Mesenchymal stem cell (in vitro differentiated cells and primary cell): ENCODE measurements around the gene TMEM94.

Experiments
- DNase-seq: peaks from one replicate; pipeline ENCODE4 v3.0.0-alpha.2; 2013
- H2AFZ ChIP-seq: one replicate; pipeline ENCODE4 v1.6.1; 2013; ENCODE audit warnings: low read depth, mild to moderate bottlenecking, control low read depth, inconsistent platforms, low read length, moderate library complexity
- H2AK5ac ChIP-seq: 2 replicates; pipeline ENCODE4 v1.6.1; 2013; ENCODE audit warnings: low read length, moderate library complexity, mild to moderate bottlenecking, inconsistent platforms; ENCODE audit not compliant: severe bottlenecking
- H2BK120ac ChIP-seq: one replicate; pipeline ENCODE4 v1.6.1; 2013; ENCODE audit warnings: low read depth, mild to moderate bottlenecking, inconsistent platforms, low read length, moderate library complexity
- H2BK12ac ChIP-seq, 2 experiments: one replicate each; pipeline ENCODE4 v1.6.1; 2013; ENCODE audit warnings: inconsistent platforms in 2 of 2, low read length in 2 of 2, mild to moderate bottlenecking in 2 of 2, moderate library complexity in 2 of 2, control low read depth in 1 of 2
- H2BK15ac ChIP-seq: one replicate; pipeline ENCODE4 v1.6.1; 2013; ENCODE audit warnings: mild to moderate bottlenecking, low read depth, inconsistent platforms; ENCODE audit not compliant: poor library complexity, severe bottlenecking
- H2BK5ac ChIP-seq: 2 replicates; pipeline ENCODE4 v1.6.1; 2013; ENCODE audit warnings: low read depth, mild to moderate bottlenecking, low read length, control low read depth, inconsistent platforms; ENCODE audit not compliant: poor library complexity, severe bottlenecking
- H3K14ac ChIP-seq, 2 experiments: one replicate each; pipeline ENCODE4 v1.6.1; 2013; ENCODE audit warnings: inconsistent platforms in 2 of 2, low read length in 2 of 2, control low read depth in 1 of 2, mild to moderate bottlenecking in 1 of 2, moderate library complexity in 1 of 2
- H3K18ac ChIP-seq, 2 experiments: one replicate each; pipeline ENCODE4 v1.6.1; 2013; ENCODE audit warnings: inconsistent platforms in 2 of 2, low read length in 2 of 2, control low read depth in 1 of 2, low read depth in 1 of 2, mild to moderate bottlenecking in 1 of 2
- H3K23ac ChIP-seq, 2 experiments: one replicate each; pipeline ENCODE4 v1.6.1; 2013; ENCODE audit warnings: inconsistent platforms in 2 of 2, low read length in 2 of 2, mild to moderate bottlenecking in 2 of 2, moderate library complexity in 2 of 2, control low read depth in 1 of 2
- H3K27ac ChIP-seq: 2 replicates; pipeline ENCODE4 v1.5.1; 2013; ENCODE audit warnings: mild to moderate bottlenecking, moderate library complexity, low read length, control low read depth, inconsistent platforms; ENCODE audit not compliant: poor library complexity, severe bottlenecking
- H3K27me3 ChIP-seq, 2 experiments: 2 replicates each; pipeline versions ENCODE4 v1.6.1 to v1.7.0; 2013; ENCODE audit warnings: low read length in 2 of 2, mild to moderate bottlenecking in 2 of 2, moderate library complexity in 2 of 2, control low read depth in 1 of 2, inconsistent platforms in 1 of 2; ENCODE audit not compliant: control insufficient read depth in 1 of 2, insufficient read depth in 1 of 2
- H3K36me3 ChIP-seq, 2 experiments: 2 replicates each; pipeline versions ENCODE4 v1.6.1 to v1.7.0; 2013; ENCODE audit warnings: low read length in 2 of 2, control low read depth in 1 of 2, inconsistent platforms in 1 of 2, low read depth in 1 of 2, mild to moderate bottlenecking in 1 of 2; ENCODE audit not compliant: insufficient read depth in 2 of 2, control insufficient read depth in 1 of 2
- H3K4ac ChIP-seq, 2 experiments: one replicate each; pipeline ENCODE4 v1.6.1; 2013; ENCODE audit warnings: inconsistent platforms in 2 of 2, low read length in 2 of 2, mild to moderate bottlenecking in 2 of 2, moderate library complexity in 2 of 2, control low read depth in 1 of 2, low read depth in 1 of 2
- H3K4me1 ChIP-seq: 2 replicates; pipeline ENCODE4 v1.6.1; 2013; ENCODE audit warnings: low read depth, low read length, control low read depth; ENCODE audit not compliant: control insufficient read depth, insufficient read depth
- H3K4me2 ChIP-seq: 2 replicates; pipeline ENCODE4 v1.6.1; 2013; ENCODE audit warnings: low read length, mild to moderate bottlenecking, inconsistent platforms; ENCODE audit not compliant: poor library complexity, severe bottlenecking
- H3K4me3 ChIP-seq, 2 experiments: 2 replicates each; pipeline versions ENCODE4 v1.5.1 to v1.7.0; 2013; ENCODE audit warnings: low read length in 2 of 2, mild to moderate bottlenecking in 2 of 2, control low read depth in 1 of 2, low read depth in 1 of 2; ENCODE audit not compliant: insufficient read depth in 1 of 2
- H3K79me1 ChIP-seq: replicated peaks from 2 replicates; pipeline ENCODE4 v1.6.1; 2013; ENCODE audit warnings: mild to moderate bottlenecking, control low read depth, low read length, inconsistent platforms; ENCODE audit not compliant: poor library complexity, severe bottlenecking
- H3K9ac ChIP-seq: 2 replicates; pipeline ENCODE4 v1.7.0; 2013; ENCODE audit warnings: mild to moderate bottlenecking, low read length, moderate library complexity
- H3K9me3 ChIP-seq: 2 replicates; pipeline ENCODE4 v1.7.0; 2013; ENCODE audit warnings: mild to moderate bottlenecking, low read length; ENCODE audit not compliant: control insufficient read depth
- H4K8ac ChIP-seq: one replicate; pipeline ENCODE4 v1.6.1; 2013; ENCODE audit warnings: inconsistent platforms, mild to moderate bottlenecking, low read length, moderate library complexity
- H4K91ac ChIP-seq: one replicate; pipeline ENCODE4 v1.6.1; 2013; ENCODE audit warnings: mild to moderate bottlenecking, low read length, inconsistent platforms
- WGBS: methylation state at CpG from one replicate; pipeline ENCODE4 v1.1.7; 2013; ENCODE audit warnings: mixed read lengths; 5-methylcytosine and 5-hydroxymethylcytosine counted together

The TMEM94 gene

GRCh38 chr17:75539967-75540729 is 83.7 kb downstream of the TMEM94 start:
- H4K91ac ChIP-seq, result no peak overlapping the region
- no peak overlapping the region for H2BK12ac ChIP-seq
- H3K14ac ChIP-seq, result peak overlapping the region in 1 of 2 experiments; percentile 23
- H3K4me2 ChIP-seq, result no peak overlapping the region
- H2BK5ac ChIP-seq, result no peak overlapping the region
- peak overlapping the region; percentile 4 for H4K8ac ChIP-seq
- peaks cover 0 to 2% of the 10 kb centered on the region in 2 experiments for H3K36me3 ChIP-seq
- no peak overlapping the region for H2BK15ac ChIP-seq
- H3K4me3 ChIP-seq, result no peak overlapping the region
- no peak overlapping the region for H2BK120ac ChIP-seq
- peaks cover 30% of the 10 kb centered on the region for H3K4me1 ChIP-seq
- H3K23ac ChIP-seq, result no peak overlapping the region
- H3K18ac ChIP-seq, result no peak overlapping the region
- WGBS, result 80% methylated on average over 9 of the region's 13 CpGs
- H3K4ac ChIP-seq, result no peak overlapping the region
- no peak for DNase-seq
- no peak overlapping the region for H2AK5ac ChIP-seq
- no peak overlapping the region for H2AFZ ChIP-seq
- H3K27ac ChIP-seq, result no peak overlapping the region
- no peaks in the 10 kb centered on the region for H3K79me1 ChIP-seq
- H3K9me3 ChIP-seq, result no peaks in the 10 kb centered on the region
- peaks cover 0 to 69% of the 10 kb centered on the region in 2 experiments for H3K27me3 ChIP-seq
- H3K9ac ChIP-seq, result no peak overlapping the region

- 52% methylated on average over 4 of the region's 4 CpGs for WGBS
- H2BK15ac ChIP-seq, result no peak overlapping the region
These were observed 84.6 kb downstream of the TMEM94 start for GRCh38 chr17:75540923-75541503.

GRCh38 chr17:75542229-75542628 is 85.8 kb downstream of the TMEM94 start:
- peaks cover 4 to 68% of the 10 kb centered on the region in 2 experiments for H3K27me3 ChIP-seq
- no peak overlapping the region for H2BK120ac ChIP-seq
- H2AK5ac ChIP-seq, result no peak overlapping the region
- no peak overlapping the region for H2BK15ac ChIP-seq
- H3K9me3 ChIP-seq, result no peaks in the 10 kb centered on the region
- H2BK12ac ChIP-seq, result no peak overlapping the region
- H3K4me2 ChIP-seq, result no peak overlapping the region
- H2AFZ ChIP-seq, result no peak overlapping the region
- H3K27ac ChIP-seq, result no peak overlapping the region
- no peak overlapping the region for H4K91ac ChIP-seq
- H3K79me1 ChIP-seq, result no peaks in the 10 kb centered on the region
- H3K18ac ChIP-seq, result no peak overlapping the region
- H3K4me1 ChIP-seq, result peaks cover 30% of the 10 kb centered on the region
- H3K23ac ChIP-seq, result no peak overlapping the region
- no peak overlapping the region for H3K4ac ChIP-seq
- no peak overlapping the region for H3K4me3 ChIP-seq
- no peak overlapping the region for H3K9ac ChIP-seq
- no peak overlapping the region for H2BK5ac ChIP-seq
- peaks cover 0 to 2% of the 10 kb centered on the region in 2 experiments for H3K36me3 ChIP-seq
- no peak overlapping the region for H4K8ac ChIP-seq
- peak overlapping the region in 1 of 2 experiments; percentile 4 for H3K14ac ChIP-seq
- WGBS, result 93% methylated on average over 8 of the region's 8 CpGs
- no peak for DNase-seq

More at GRCh38 chr17:75540923-75541503, 84.6 kb downstream of the TMEM94 start:
- no peak for DNase-seq
- no peak overlapping the region for H3K4me2 ChIP-seq
- H3K9ac ChIP-seq, result no peak overlapping the region
- H3K27ac ChIP-seq, result no peak overlapping the region
- H4K8ac ChIP-seq, result no peak overlapping the region
- H3K23ac ChIP-seq, result no peak overlapping the region
- no peak overlapping the region for H3K4me3 ChIP-seq
- no peaks in the 10 kb centered on the region for H3K79me1 ChIP-seq
- peaks cover 0 to 2% of the 10 kb centered on the region in 2 experiments for H3K36me3 ChIP-seq
- no peak overlapping the region for H2AK5ac ChIP-seq
- no peak overlapping the region for H2BK120ac ChIP-seq
- no peak overlapping the region for H2AFZ ChIP-seq
- no peaks in the 10 kb centered on the region for H3K9me3 ChIP-seq
- no peak overlapping the region for H3K18ac ChIP-seq
- peaks cover 30% of the 10 kb centered on the region for H3K4me1 ChIP-seq
- no peak overlapping the region for H4K91ac ChIP-seq
- no peak overlapping the region for H2BK5ac ChIP-seq
- no peak overlapping the region for H3K14ac ChIP-seq
- no peak overlapping the region for H2BK12ac ChIP-seq
- H3K27me3 ChIP-seq, result peaks cover 0 to 69% of the 10 kb centered on the region in 2 experiments
- H3K4ac ChIP-seq, result peak overlapping the region in 1 of 2 experiments; percentile 24

GRCh38 chr17:75542728-75543336 is 86.4 kb downstream of the TMEM94 start:
- H3K27me3 ChIP-seq, result peaks cover 4 to 72% of the 10 kb centered on the region in 2 experiments
- H3K4me2 ChIP-seq, result no peak overlapping the region
- no peak overlapping the region for H2AK5ac ChIP-seq
- H3K14ac ChIP-seq, result no peak overlapping the region
- H3K36me3 ChIP-seq, result peaks cover 0 to 2% of the 10 kb centered on the region in 2 experiments
- H3K23ac ChIP-seq, result no peak overlapping the region
- no peaks in the 10 kb centered on the region for H3K9me3 ChIP-seq
- H3K4ac ChIP-seq, result no peak overlapping the region
- no peak overlapping the region for H3K18ac ChIP-seq
- no peak for DNase-seq
- no peak overlapping the region for H2AFZ ChIP-seq
- no peak overlapping the region for H2BK12ac ChIP-seq
- H2BK120ac ChIP-seq, result no peak overlapping the region
- no peak overlapping the region for H3K4me3 ChIP-seq
- H4K91ac ChIP-seq, result no peak overlapping the region
- H3K9ac ChIP-seq, result no peak overlapping the region
- no peaks in the 10 kb centered on the region for H3K79me1 ChIP-seq
- 95% methylated on average over 15 of the region's 15 CpGs for WGBS
- H2BK5ac ChIP-seq, result no peak overlapping the region
- no peak overlapping the region for H4K8ac ChIP-seq
- H2BK15ac ChIP-seq, result peak overlapping the region; percentile 83
- H3K4me1 ChIP-seq, result peaks cover 30% of the 10 kb centered on the region
- no peak overlapping the region for H3K27ac ChIP-seq
